ENCODE results near the gene CCDC167. TPM values are rescaled to one million over a fixed set of nuclear protein-coding genes. Genes with fewer than 3 reads are reported as not detected.

The CCDC167 gene
- total and polyA plus RNA-seq, 10 donors, result 11.6 to 64.8 (median 26.3) TPM

DNA sequence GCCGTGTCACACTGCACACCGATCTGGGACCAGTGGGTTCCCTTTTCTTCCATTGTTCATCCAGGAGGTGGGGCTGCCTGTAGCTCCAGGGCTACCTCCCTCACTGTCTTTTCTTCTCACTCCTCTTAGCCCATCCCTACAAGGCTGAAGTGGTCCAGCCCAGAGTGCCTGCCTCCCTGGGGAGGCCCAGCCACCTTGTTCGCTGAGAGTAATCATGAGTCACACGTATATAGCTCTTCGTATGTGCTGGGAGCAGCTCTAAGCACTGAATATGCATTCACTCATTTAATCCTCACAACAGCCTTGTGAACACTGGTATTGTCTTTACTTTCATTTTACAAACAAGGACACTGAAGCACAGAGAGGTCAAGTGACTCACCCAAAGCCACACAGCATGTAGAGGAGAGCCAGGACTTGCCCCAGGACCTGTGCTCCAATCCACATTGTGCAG lies 14.7 kb upstream of the CCDC167 start:
- WGBS, 5 donors, result 56 to 81% (median 69%) methylated on average over 5 of the region's 5 CpGs
- TF ChIP-seq, protein P1, sequence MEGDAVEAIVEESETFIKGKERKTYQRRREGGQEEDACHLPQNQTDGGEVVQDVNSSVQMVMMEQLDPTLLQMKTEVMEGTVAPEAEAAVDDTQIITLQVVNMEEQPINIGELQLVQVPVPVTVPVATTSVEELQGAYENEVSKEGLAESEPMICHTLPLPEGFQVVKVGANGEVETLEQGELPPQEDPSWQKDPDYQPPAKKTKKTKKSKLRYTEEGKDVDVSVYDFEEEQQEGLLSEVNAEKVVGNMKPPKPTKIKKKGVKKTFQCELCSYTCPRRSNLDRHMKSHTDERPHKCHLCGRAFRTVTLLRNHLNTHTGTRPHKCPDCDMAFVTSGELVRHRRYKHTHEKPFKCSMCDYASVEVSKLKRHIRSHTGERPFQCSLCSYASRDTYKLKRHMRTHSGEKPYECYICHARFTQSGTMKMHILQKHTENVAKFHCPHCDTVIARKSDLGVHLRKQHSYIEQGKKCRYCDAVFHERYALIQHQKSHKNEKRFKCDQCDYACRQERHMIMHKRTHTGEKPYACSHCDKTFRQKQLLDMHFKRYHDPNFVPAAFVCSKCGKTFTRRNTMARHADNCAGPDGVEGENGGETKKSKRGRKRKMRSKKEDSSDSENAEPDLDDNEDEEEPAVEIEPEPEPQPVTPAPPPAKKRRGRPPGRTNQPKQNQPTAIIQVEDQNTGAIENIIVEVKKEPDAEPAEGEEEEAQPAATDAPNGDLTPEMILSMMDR (IDR thresholded peaks at IDR 0.05 in 8 of 11, conservative IDR thresholded peaks at IDR 0.05 in 3 of 11), result no peak
- TF ChIP-seq POLR2A (IDR thresholded peaks at IDR 0.05), result no peak
- TF ChIP-seq POLR2AphosphoS5 (IDR thresholded peaks at IDR 0.05), result no peak
- Histone ChIP-seq H3K36me3 (no peaks in the 10 kb centered on the region), H3K9me3 (no peaks in the 10 kb centered on the region), H3K27me3 (replicated peaks in 1 of 7) (peaks cover 0 to 30% (median 3%) of the 10 kb centered on the region in 7 donors), H3K4me3 (no peak overlapping the region), H3K27ac (peak overlapping the region in 6 of 8 donors; percentile 29 to 87 (median 78)), H3K4me1 (peaks cover 16 to 60% (median 38%) of the 10 kb centered on the region in 6 donors)
- DNase-seq, result no peak
- intact Hi-C loops (cut with DNase I; ENCODE audit: low total_unique reads), result no loop called here

DNA sequence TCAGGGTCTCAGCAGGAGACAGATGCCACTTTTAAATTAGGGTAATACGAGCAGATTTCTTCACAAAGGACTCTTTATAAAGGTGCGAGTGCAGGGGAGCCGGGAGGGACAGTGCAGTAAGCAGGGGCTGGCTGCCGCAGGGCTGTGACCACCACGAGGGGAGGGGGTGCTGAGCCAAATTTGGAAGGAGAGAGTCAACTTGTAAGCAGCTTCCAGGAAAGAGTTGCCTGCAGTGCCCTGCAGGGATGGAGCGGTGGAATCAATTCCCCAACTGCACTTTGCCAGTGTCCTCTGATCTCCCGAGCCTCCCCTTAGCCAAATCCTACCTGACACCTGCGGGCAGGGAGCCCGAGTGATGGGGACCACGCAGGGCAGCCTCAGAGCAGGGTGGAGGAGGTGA lies 13.9 kb upstream of the CCDC167 start:
- Histone ChIP-seq H3K27ac (peak overlapping the region in 3 of 8 donors; percentile 22 to 87 (median 76)), H3K4me3 (no peak overlapping the region), H3K9me3 (no peaks in the 10 kb centered on the region), H3K36me3 (no peaks in the 10 kb centered on the region), H3K4me1 (peaks cover 16 to 63% (median 38%) of the 10 kb centered on the region in 6 donors), H3K27me3 (replicated peaks in 1 of 7) (peaks cover 0 to 30% (median 3%) of the 10 kb centered on the region in 7 donors)
- 70 to 79% (median 73%) methylated on average over 10 of the region's 10 CpGs for WGBS, 5 donors
- DNase-seq, result no peak
- TF ChIP-seq, protein P1 (IDR thresholded peaks at IDR 0.05 in 8 of 11, conservative IDR thresholded peaks at IDR 0.05 in 3 of 11), result no peak
- TF ChIP-seq POLR2A (IDR thresholded peaks at IDR 0.05) (no peak), POLR2AphosphoS5 (IDR thresholded peaks at IDR 0.05) (no peak)
- intact Hi-C loops (cut with DNase I; ENCODE audit: low total_unique reads), result no loop called here

- intact Hi-C loops (cut with DNase I; ENCODE audit: low total_unique reads), result no loop called here
- Histone ChIP-seq H3K9me3 (no peaks in the 10 kb centered on the region), H3K27ac (peak overlapping the region in 2 of 8 donors; percentile 22 to 87), H3K4me1 (peaks cover 16 to 64% (median 38%) of the 10 kb centered on the region in 6 donors), H3K4me3 (no peak overlapping the region), H3K36me3 (no peaks in the 10 kb centered on the region), H3K27me3 (replicated peaks in 1 of 7) (peaks cover 0 to 30% (median 3%) of the 10 kb centered on the region in 7 donors)
- DNase-seq, result no peak
- TF ChIP-seq POLR2AphosphoS5 (IDR thresholded peaks at IDR 0.05), result no peak
- TF ChIP-seq, protein P1 (IDR thresholded peaks at IDR 0.05 in 8 of 11, conservative IDR thresholded peaks at IDR 0.05 in 3 of 11), result no peak
- no peak for TF ChIP-seq POLR2A (IDR thresholded peaks at IDR 0.05)
- 55 to 64% (median 57%) methylated on average over 4 to 9 of the region's 9 CpGs for WGBS, 5 donors
Observed at GRCh38 chr6:37513155-37513554, 13.5 kb upstream of the CCDC167 start.

DNA sequence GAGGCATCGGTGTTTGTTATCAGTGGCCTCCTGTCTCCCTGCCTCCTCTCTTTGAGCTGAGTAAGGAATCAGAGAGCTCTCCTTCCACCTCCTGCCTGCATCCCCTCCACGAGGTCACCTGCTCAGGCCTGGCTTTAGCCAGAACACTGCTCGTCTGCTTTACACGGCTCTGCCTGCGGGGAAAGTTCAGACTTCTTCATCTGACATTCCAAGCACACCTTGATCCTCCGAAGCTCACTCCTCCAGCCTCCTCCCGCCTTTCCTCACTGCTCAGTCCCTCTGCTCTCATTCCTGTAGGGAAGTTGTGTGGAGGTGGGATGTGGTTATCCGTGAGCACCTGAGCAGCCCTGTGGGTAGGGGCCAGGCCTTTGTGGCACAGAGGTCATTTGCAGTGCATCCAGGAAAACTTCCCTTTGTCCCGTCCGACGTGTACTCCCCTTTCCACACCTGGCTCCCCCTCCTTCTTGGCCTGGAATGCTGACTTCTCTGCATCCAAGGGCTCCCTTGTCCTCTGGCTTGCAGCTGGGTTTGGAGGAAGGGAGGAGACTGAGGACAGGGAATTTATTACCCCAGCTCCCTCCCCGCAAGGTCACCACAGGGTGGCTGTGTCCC lies 12.8 kb upstream of the CCDC167 start:
- intact Hi-C loops (cut with DNase I; ENCODE audit: low total_unique reads), result no loop called here
- peak overlapping the region in 2 of 8 donors; percentile 22 to 87 for H3K27ac ChIP-seq
- peaks cover 16 to 60% (median 37%) of the 10 kb centered on the region in 6 donors for H3K4me1 ChIP-seq
- H3K36me3 ChIP-seq, result no peaks in the 10 kb centered on the region
- no peak overlapping the region for H3K4me3 ChIP-seq
- no peaks in the 10 kb centered on the region for H3K9me3 ChIP-seq
- WGBS, 5 donors, result 71 to 81% (median 73%) methylated on average over 10 to 12 of the region's 12 CpGs
- TF ChIP-seq POLR2A (IDR thresholded peaks at IDR 0.05) (no peak), POLR2AphosphoS5 (IDR thresholded peaks at IDR 0.05) (no peak)
- TF ChIP-seq, protein P1 (IDR thresholded peaks at IDR 0.05 in 8 of 11, conservative IDR thresholded peaks at IDR 0.05 in 3 of 11), result no peak
- DNase-seq, result no peak
- peaks cover 0 to 30% (median 3%) of the 10 kb centered on the region in 7 donors for H3K27me3 ChIP-seq (replicated peaks in 1 of 7)
